ENCODE measurements around the gene TMIGD1.
A peak's percentile ranks its signal among the peaks of the same experiment; 100 is the strongest.

Gene TMIGD1

DNA sequence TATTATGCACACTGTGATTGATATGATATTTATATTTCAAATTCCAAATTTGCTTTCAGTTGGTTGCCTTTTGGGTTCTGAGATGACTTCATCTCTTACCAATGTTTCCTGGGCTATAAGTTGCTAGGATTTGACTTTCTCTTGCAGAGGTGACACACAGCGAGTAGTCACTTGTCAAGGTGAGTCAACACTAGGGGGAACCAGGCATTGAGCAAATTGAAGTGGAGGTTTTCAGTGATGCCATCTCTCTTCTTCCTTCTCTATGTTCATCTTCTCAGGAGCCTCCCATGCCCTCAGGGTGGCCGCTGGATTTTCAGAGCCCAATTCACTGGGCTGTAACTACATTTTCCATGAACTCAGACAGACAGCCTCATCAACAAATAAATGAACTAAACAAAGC, 38.9 kb upstream of the TMIGD1 start:
- no peak overlapping the region for H2BK5ac ChIP-seq (ENCODE audit: low read length)
- H3K79me1 ChIP-seq (ENCODE audit: low read depth, low read length) = no peaks in the 10 kb centered on the region
- peaks cover 0 to 35% (median 7%) of the 10 kb centered on the region in 3 experiments for H3K27me3 ChIP-seq (ENCODE audit: control insufficient read depth in 3 of 3, insufficient read depth in 3 of 3, low read depth in 1 of 3, low read length in 3 of 3)
- H2BK120ac ChIP-seq (ENCODE audit: low read depth, low read length) = no peak overlapping the region
- no peaks in the 10 kb centered on the region for H3K9me3 ChIP-seq (replicated peaks in 1 of 2; ENCODE audit: control insufficient read depth in 2 of 2, insufficient read depth in 1 of 2, low read depth in 1 of 2, low read length in 2 of 2)
- no peak overlapping the region for H4K91ac ChIP-seq (ENCODE audit: low read depth, low read length, poor library complexity)
- H3K23ac ChIP-seq (ENCODE audit: low read depth, low read length, poor library complexity) = no peak overlapping the region
- no peak overlapping the region for H3K27ac ChIP-seq (replicated peaks; ENCODE audit: low read length)
- no peak overlapping the region for H2AK5ac ChIP-seq (ENCODE audit: low read depth, low read length)
- H2AFZ ChIP-seq (ENCODE audit: low read length) = no peak overlapping the region
- H3K4me1 ChIP-seq (ENCODE audit: control insufficient read depth in 2 of 2, insufficient read depth in 1 of 2, low read depth in 1 of 2, low read length in 2 of 2) = peaks cover 4 to 20% of the 10 kb centered on the region in 2 donors
- no peak overlapping the region for H2BK12ac ChIP-seq (ENCODE audit: low read length)
- H3K36me3 ChIP-seq (replicated peaks in 1 of 2; ENCODE audit: control insufficient read depth in 2 of 2, insufficient read depth in 2 of 2, low read length in 2 of 2) = no peaks in the 10 kb centered on the region
- no peak overlapping the region for H3K9ac ChIP-seq (ENCODE audit: low read depth, low read length, poor library complexity)
- no peak overlapping the region for H4K8ac ChIP-seq (ENCODE audit: low read depth, low read length)
- no peak overlapping the region for H3K4me3 ChIP-seq (ENCODE audit: low read length in 2 of 2)
- H2BK15ac ChIP-seq (ENCODE audit: low read length) = no peak overlapping the region
- no CpG with 5 or more reads among the region's 2 CpGs for WGBS, 2 donors (ENCODE audit: extremely low coverage in 2 of 2, insufficient read length in 2 of 2, insufficient replicate concordance in 1 of 2)
- no peak overlapping the region for H3K14ac ChIP-seq (ENCODE audit: low read length)
- H3K4me2 ChIP-seq (ENCODE audit: insufficient read depth, low read length, poor library complexity, severe bottlenecking) = no peak overlapping the region
- H3K4ac ChIP-seq (ENCODE audit: low read length) = no peak overlapping the region
- H3K18ac ChIP-seq (ENCODE audit: low read length) = no peak overlapping the region
- no peak for DNase-seq (ENCODE audit: low spot score)

DNA sequence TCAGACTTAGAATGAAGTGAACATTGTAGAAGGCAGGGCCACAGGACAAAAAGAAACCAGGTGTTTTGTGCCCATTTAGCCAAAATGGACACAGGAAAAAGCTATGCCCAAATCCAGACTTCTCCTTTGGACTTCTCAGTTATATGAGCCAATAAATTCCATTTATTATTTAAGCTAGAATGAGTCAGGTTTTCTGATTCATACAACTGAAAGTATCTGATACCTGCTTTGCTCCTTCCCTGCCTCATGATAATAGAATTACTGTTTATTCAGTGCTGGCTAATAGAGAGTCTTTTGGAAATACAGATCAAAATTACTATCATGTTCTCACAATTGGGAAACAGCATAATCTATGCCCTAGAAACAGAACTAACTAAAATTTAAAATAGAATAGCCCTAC, 36.1 kb upstream of the TMIGD1 start:
- Histone ChIP-seq H3K27ac (replicated peaks; ENCODE audit: low read length) (no peak overlapping the region), H2AFZ (ENCODE audit: low read length) (no peak overlapping the region), H2BK120ac (ENCODE audit: low read depth, low read length) (no peak overlapping the region), H3K4me1 (ENCODE audit: control insufficient read depth in 2 of 2, insufficient read depth in 1 of 2, low read depth in 1 of 2, low read length in 2 of 2) (peaks cover 2 to 12% of the 10 kb centered on the region in 2 donors), H4K91ac (ENCODE audit: low read depth, low read length, poor library complexity) (no peak overlapping the region), H3K4me2 (ENCODE audit: insufficient read depth, low read length, poor library complexity, severe bottlenecking) (no peak overlapping the region), H3K36me3 (replicated peaks in 1 of 2; ENCODE audit: control insufficient read depth in 2 of 2, insufficient read depth in 2 of 2, low read length in 2 of 2) (no peaks in the 10 kb centered on the region), H3K14ac (ENCODE audit: low read length) (no peak overlapping the region), H2BK12ac (ENCODE audit: low read length) (no peak overlapping the region), H2BK15ac (ENCODE audit: low read length) (no peak overlapping the region), H3K9ac (ENCODE audit: low read depth, low read length, poor library complexity) (no peak overlapping the region), H3K9me3 (replicated peaks in 1 of 2; ENCODE audit: control insufficient read depth in 2 of 2, insufficient read depth in 1 of 2, low read depth in 1 of 2, low read length in 2 of 2) (no peaks in the 10 kb centered on the region), H3K27me3 (ENCODE audit: control insufficient read depth in 3 of 3, insufficient read depth in 3 of 3, low read depth in 1 of 3, low read length in 3 of 3) (peaks cover 0 to 37% (median 0%) of the 10 kb centered on the region in 3 experiments), H3K23ac (ENCODE audit: low read depth, low read length, poor library complexity) (no peak overlapping the region), H3K4me3 (ENCODE audit: low read length in 2 of 2) (no peak overlapping the region), H3K4ac (ENCODE audit: low read length) (no peak overlapping the region), H2BK5ac (ENCODE audit: low read length) (no peak overlapping the region), H3K79me1 (ENCODE audit: low read depth, low read length) (no peaks in the 10 kb centered on the region), H4K8ac (ENCODE audit: low read depth, low read length) (no peak overlapping the region), H2AK5ac (ENCODE audit: low read depth, low read length) (no peak overlapping the region), H3K18ac (ENCODE audit: low read length) (no peak overlapping the region)
- no peak for DNase-seq (ENCODE audit: low spot score)

DNA sequence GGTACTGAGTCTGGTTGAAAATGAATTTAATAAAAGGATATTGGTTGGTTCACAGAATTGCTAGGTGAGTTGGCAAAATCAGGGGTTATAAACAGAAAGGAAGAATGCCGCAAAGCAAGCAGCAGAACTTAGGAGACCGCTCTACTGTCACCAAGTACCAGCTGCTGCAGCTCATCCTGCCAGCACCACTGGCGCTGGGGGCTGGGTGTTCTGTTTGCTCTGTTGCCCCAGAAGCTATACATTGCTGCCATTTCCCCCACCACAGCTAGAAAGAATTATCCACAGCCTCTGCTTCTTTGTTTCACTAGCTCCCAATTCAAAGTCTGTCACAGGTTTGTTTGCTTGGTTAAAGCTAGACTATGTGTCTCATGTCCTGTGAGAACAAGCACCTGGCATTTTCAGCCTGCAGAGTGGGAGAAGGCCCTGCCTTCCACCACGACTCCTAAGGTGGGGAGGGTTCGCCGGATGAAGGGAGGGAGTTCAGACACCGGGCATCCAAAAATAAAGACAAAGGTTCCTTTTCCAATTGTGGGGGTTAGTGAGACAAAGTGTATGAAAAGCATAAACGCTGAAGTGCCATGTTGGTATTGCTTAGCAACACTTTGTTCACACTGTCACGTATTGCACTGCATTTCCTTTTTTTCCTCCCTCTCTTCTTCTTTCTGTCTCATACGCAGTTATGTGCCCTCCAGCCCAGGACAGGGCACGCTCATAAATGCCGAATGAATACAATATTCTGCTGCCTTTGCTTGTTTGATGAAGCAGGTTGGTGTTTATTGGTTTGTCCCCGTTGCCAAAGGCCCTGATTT, 35.3 kb upstream of the TMIGD1 start:
- Histone ChIP-seq H3K4me3 (ENCODE audit: low read length in 2 of 2) (no peak overlapping the region), H2AK5ac (ENCODE audit: low read depth, low read length) (no peak overlapping the region), H3K14ac (ENCODE audit: low read length) (no peak overlapping the region), H3K4ac (ENCODE audit: low read length) (no peak overlapping the region), H3K23ac (ENCODE audit: low read depth, low read length, poor library complexity) (no peak overlapping the region), H3K27ac (replicated peaks; ENCODE audit: low read length) (no peak overlapping the region), H2BK5ac (ENCODE audit: low read length) (no peak overlapping the region), H3K27me3 (ENCODE audit: control insufficient read depth in 3 of 3, insufficient read depth in 3 of 3, low read depth in 1 of 3, low read length in 3 of 3) (peaks cover 0 to 35% (median 0%) of the 10 kb centered on the region in 3 experiments), H2BK12ac (ENCODE audit: low read length) (no peak overlapping the region), H2BK15ac (ENCODE audit: low read length) (no peak overlapping the region), H3K9ac (ENCODE audit: low read depth, low read length, poor library complexity) (no peak overlapping the region), H3K4me1 (ENCODE audit: control insufficient read depth in 2 of 2, insufficient read depth in 1 of 2, low read depth in 1 of 2, low read length in 2 of 2) (peaks cover 2 to 12% of the 10 kb centered on the region in 2 donors), H4K91ac (ENCODE audit: low read depth, low read length, poor library complexity) (no peak overlapping the region), H2AFZ (ENCODE audit: low read length) (peak overlapping the region; percentile 58), H3K79me1 (ENCODE audit: low read depth, low read length) (no peaks in the 10 kb centered on the region), H3K18ac (ENCODE audit: low read length) (no peak overlapping the region), H2BK120ac (ENCODE audit: low read depth, low read length) (no peak overlapping the region), H3K9me3 (replicated peaks in 1 of 2; ENCODE audit: control insufficient read depth in 2 of 2, insufficient read depth in 1 of 2, low read depth in 1 of 2, low read length in 2 of 2) (no peaks in the 10 kb centered on the region), H3K4me2 (ENCODE audit: insufficient read depth, low read length, poor library complexity, severe bottlenecking) (no peak overlapping the region), H3K36me3 (replicated peaks in 1 of 2; ENCODE audit: control insufficient read depth in 2 of 2, insufficient read depth in 2 of 2, low read length in 2 of 2) (no peaks in the 10 kb centered on the region), H4K8ac (ENCODE audit: low read depth, low read length) (no peak overlapping the region)
- DNase-seq (ENCODE audit: low spot score) = no peak
- no CpG with 5 or more reads among the region's 13 CpGs for WGBS, 2 donors (ENCODE audit: extremely low coverage in 2 of 2, insufficient read length in 2 of 2, insufficient replicate concordance in 1 of 2)

DNA sequence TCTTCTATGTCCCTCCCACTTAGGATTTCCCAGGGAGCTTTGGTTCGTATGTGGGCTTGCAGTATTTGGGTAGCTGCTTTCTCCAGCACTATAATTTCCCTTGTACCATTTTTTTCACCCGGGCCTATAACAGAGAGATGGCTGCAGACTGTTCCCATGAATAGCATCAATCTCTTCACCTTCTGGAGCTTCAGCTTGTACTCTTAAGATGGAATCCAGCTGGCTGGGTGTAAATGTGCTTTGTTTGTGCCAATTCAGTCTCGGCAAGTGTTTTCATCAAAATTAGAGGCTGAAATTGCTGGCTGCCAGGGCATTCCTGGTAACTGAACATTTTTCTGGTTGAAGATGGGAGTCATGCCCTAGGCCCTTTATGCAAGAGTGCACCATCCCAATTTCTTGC, 32.7 kb upstream of the TMIGD1 start:
- Histone ChIP-seq H2AK5ac (ENCODE audit: low read depth, low read length) (no peak overlapping the region), H2BK15ac (ENCODE audit: low read length) (no peak overlapping the region), H3K4me1 (ENCODE audit: control insufficient read depth in 2 of 2, insufficient read depth in 1 of 2, low read depth in 1 of 2, low read length in 2 of 2) (peaks cover 4 to 12% of the 10 kb centered on the region in 2 donors), H4K91ac (ENCODE audit: low read depth, low read length, poor library complexity) (no peak overlapping the region), H3K27me3 (ENCODE audit: control insufficient read depth in 3 of 3, insufficient read depth in 3 of 3, low read depth in 1 of 3, low read length in 3 of 3) (peaks cover 0 to 21% (median 3%) of the 10 kb centered on the region in 3 experiments), H3K9me3 (replicated peaks in 1 of 2; ENCODE audit: control insufficient read depth in 2 of 2, insufficient read depth in 1 of 2, low read depth in 1 of 2, low read length in 2 of 2) (peaks cover 3 to 6% of the 10 kb centered on the region in 2 donors), H3K79me1 (ENCODE audit: low read depth, low read length) (peaks cover 1% of the 10 kb centered on the region), H3K14ac (ENCODE audit: low read length) (no peak overlapping the region), H2AFZ (ENCODE audit: low read length) (no peak overlapping the region), H2BK120ac (ENCODE audit: low read depth, low read length) (no peak overlapping the region), H3K27ac (replicated peaks; ENCODE audit: low read length) (no peak overlapping the region), H3K23ac (ENCODE audit: low read depth, low read length, poor library complexity) (no peak overlapping the region), H3K36me3 (replicated peaks in 1 of 2; ENCODE audit: control insufficient read depth in 2 of 2, insufficient read depth in 2 of 2, low read length in 2 of 2) (no peaks in the 10 kb centered on the region), H2BK12ac (ENCODE audit: low read length) (no peak overlapping the region), H3K18ac (ENCODE audit: low read length) (no peak overlapping the region), H2BK5ac (ENCODE audit: low read length) (no peak overlapping the region), H3K9ac (ENCODE audit: low read depth, low read length, poor library complexity) (no peak overlapping the region), H3K4me3 (ENCODE audit: low read length in 2 of 2) (no peak overlapping the region), H4K8ac (ENCODE audit: low read depth, low read length) (no peak overlapping the region), H3K4ac (ENCODE audit: low read length) (no peak overlapping the region), H3K4me2 (ENCODE audit: insufficient read depth, low read length, poor library complexity, severe bottlenecking) (no peak overlapping the region)
- no CpG with 5 or more reads among the region's 3 CpGs for WGBS, 2 donors (ENCODE audit: extremely low coverage in 2 of 2, insufficient read length in 2 of 2, insufficient replicate concordance in 1 of 2)
- DNase-seq (ENCODE audit: low spot score) = no peak

Measured in neuronal stem cell (in vitro differentiated cells).